Raji (cell line): ENCODE data around the gene APC.

Experiments used
- POLR2A ChIP-seq: IDR thresholded peaks from 2 replicates; pipeline ENCODE4 v1.6.1; 2011; ENCODE audit warnings: low read depth, low read length, control low read depth; ENCODE audit not compliant: insufficient read depth

APC gene

DNA sequence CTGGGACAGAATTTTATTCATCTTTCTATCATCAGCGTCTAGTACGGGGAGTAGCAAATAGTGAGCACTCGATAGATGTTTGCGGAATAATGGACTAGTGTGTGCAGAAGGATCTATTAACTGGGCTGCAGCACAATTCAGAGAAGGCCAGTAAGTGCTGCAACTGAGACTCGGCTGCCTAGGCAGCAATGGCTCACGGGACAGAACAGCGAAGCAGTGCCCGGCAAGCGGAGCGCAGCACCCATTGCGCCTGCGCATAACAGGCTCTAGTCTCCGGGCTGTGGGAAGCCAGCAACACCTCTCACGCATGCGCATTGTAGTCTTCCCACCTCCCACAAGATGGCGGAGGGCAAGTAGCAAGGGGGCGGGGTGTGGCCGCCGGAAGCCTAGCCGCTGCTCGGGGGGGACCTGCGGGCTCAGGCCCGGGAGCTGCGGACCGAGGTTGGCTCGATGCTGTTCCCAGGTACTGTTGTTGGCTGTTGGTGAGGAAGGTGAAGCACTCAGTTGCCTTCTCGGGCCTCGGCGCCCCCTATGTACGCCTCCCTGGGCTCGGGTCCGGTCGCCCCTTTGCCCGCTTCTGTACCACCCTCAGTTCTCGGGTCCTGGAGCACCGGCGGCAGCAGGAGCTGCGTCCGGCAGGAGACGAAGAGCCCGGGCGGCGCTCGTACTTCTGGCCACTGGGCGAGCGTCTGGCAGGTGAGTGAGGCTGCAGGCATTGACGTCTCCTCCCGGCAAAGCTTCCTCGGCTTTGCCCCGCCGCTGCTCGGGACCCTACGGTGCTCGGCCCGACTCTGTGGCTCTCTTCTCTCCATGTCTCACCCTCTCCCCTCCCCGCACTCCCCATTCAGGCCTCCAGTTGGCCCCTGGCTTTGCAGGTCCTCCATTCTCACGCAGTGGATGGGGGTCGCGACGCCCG is 30.2 kb upstream of the APC start:
- TF ChIP-seq POLR2A, result peak; percentile 96

DNA sequence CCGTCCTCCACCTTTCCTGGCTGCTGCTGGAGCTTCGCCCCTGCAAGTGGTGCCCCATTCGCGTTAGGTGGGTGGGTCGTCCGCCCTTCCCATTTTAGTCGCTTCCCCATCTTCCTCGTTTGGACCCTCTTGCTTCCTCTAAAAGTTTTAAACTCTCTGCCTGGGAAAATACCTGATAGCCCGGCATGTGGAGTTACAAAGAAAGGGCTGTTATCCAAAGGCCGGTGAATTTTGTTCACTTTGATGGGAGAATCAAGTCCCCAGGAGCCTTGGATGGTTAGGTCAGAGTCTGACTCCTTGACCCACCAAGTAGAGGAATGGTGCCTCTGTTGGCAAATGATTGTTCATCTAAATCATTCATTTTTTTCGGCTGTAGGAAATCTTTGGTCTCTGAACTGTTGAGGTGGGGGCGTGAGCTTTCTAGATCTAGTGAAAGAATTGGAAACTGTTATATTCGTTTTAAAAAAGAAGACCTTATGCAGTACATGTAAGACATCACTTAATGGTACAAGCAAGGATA is 29.5 kb upstream of the APC start:
- no peak for TF ChIP-seq POLR2A

DNA sequence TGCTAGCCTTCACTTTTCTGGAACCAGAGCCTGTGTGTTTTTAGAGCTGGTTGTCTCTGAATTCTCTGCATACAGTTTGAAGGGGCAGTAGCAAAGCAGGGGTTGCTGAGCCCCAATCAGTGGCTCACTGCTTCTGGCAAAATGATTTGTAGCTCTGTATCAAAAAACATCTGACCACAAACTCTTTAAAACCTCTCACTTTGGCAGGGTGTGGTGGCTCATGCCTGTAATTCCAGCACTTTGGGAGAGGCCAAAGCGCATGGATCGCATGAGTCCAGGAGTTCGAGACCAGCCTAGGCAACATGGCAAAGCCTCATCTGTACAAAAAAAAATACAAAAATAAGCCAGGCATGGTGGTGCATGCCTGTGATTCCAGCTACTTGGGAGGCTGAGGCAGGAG is 28.3 kb upstream of the APC start:
- no peak for TF ChIP-seq POLR2A

DNA sequence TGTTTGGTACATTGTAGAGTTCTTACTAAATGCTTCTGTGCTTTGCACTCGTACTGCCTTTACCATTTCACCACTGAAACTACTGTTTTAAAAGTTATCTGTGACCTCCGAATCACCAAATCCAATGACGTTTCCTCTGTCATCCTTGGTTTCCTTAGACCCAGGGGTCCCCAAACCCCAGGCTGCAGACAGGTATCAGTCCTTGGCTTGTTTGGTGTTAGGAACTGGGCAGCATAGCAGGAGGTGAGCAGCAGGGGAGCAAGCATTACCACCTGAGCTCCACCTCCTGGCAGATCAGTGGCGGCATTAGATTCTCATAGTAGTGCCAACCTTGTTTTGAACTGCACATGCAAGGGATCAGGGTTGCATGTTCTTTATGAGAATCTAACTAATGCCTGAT is 26.8 kb upstream of the APC start:
- no peak for TF ChIP-seq POLR2A

DNA sequence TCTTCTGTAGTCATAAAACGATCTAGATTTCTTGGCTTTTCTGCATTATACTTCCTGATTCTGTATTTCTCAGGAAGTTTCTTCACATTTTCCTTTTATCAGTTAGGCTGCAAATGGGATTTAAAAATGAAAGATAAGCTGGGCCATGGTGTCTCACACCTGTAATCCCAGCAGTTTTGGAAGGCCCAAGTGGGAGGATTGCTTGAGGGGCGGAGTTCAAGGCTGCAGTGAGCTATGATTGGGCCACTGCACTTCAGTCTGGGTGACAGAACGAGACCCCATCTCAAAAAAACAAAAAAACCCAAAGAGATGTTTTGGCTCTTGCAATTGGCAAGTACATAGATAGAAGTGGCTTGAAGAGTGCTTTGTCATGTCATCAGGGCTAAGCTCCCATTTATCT is 26.2 kb upstream of the APC start:
- no peak for TF ChIP-seq POLR2A

DNA sequence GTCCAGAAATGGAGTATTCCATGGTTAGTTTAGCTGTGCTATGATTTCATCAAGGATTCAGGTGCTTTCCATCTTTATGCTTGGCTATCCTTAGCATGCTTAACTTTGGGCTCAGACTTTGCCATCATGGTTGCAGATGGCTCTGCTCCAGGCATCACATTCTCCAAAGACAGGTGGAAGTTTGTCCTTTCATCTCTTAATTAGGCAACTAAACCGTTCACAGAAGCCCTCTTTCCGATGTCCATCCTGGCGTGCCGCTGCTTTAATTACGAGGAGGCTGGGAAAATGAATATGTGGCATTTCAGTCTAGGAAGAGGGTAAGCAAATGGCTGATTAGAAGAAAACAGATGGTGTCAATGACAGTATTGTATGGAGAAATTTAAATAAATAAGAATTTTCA is 24.5 kb upstream of the APC start:
- TF ChIP-seq POLR2A, result no peak

GRCh38 chr5:112717506-112718082 is 20.1 kb upstream of the APC start:
- TF ChIP-seq POLR2A, result no peak

DNA sequence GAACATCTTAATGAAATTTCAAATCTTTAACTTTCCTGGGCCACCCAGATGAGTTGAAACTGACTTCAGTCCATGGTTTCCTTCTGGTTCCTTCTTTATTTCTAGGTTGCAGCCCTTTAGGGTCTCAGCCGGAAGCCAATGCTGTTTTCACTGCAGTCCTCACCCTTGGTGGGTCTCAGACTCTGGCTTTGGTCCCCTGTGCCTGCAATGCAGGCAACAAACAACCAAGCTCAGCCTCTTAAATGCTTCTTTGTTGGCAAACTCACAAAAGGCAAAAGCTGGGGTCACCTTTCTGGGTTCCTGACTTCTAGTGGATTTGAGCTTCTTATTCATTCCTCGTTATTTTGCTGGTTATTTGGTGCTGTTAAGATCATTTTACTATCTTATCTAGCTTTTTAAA is 19.3 kb upstream of the APC start:
- TF ChIP-seq POLR2A, result no peak

- TF ChIP-seq POLR2A, result no peak
Observed at GRCh38 chr5:112720576-112720975, 17.1 kb upstream of the APC start.

- TF ChIP-seq POLR2A, result no peak
Observed at GRCh38 chr5:112724901-112725300, 12.8 kb upstream of the APC start.

GRCh38 chr5:112729630-112730029 is 8.1 kb upstream of the APC start:
- TF ChIP-seq POLR2A, result no peak

- TF ChIP-seq POLR2A, result no peak
Observed at GRCh38 chr5:112732131-112732530, 5.6 kb upstream of the APC start.

- no peak for TF ChIP-seq POLR2A
Observed at GRCh38 chr5:112733586-112733985, 4.1 kb upstream of the APC start.

DNA sequence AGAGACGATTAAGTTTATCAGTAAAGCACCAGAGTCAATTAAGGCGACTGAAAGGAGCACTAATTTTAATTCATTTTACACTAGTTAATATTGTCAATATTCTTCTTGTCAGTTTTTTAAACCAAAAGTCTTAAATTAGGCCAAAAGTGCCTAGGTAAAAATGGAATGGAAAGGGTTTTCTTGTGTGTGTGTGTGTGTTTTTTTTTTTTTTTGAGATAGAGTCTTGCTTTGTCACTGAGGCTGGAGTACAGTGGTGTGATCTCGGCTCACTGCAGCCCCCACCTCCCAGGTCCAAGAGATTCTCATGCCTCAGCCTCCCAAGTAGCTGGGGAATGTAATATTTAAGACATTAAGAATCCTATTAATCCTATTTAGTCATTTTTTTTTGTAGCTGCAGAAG is 3.1 kb upstream of the APC start:
- no peak for TF ChIP-seq POLR2A

DNA sequence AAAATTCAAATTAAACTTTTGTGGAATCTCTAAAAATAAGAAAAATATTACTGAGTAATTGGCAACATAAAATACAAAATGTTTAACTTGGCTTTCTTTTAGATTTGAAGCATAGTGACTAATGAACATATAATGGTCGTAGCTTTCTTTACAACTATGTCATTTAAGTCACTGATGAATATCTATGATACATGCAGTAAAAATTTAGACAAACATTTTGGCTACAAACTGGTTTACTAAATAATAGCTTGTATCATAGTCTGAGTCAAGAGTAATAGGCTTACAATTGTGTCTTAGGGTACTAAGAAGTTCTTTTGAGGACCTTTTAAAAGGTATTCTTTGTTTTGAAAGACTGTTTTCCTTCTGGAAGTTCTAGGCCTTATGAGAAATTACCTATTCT is 2.0 kb upstream of the APC start:
- no peak for TF ChIP-seq POLR2A

DNA sequence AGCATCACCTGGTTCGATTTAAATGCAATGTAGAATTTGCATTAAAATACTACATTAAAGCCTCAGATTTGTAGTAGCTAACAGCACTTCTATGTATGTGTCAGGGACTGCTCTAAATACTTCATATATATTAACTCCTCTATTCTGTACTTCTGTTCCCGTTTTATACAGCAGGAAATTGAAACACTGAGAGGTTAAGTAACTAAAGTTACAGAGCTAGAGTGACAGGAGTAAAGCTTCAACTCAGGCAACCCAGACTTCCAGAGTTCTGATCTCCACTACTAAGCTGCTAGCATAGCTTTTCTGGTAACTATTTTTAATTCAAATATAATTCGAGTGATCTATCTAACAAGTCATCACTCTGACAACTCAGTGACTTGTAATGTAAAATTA is 619 bp upstream of the APC start:
- TF ChIP-seq POLR2A, result no peak
